Measurements from ENCODE around the gene TMEM163.

TMEM163 gene

GRCh38 chr2:134693359-134694330 is 25.2 kb downstream of the TMEM163 start:
- DNase-seq (ENCODE audit: low read depth in 2 of 2): no peak

GRCh38 chr2:134692499-134692898 is 26.3 kb downstream of the TMEM163 start:
- no peak for DNase-seq (ENCODE audit: low read depth in 2 of 2)

- DNase-seq (ENCODE audit: low read depth in 2 of 2): no peak
Measured at GRCh38 chr2:134690629-134691215, 28.1 kb downstream of the TMEM163 start.

- no peak for DNase-seq (ENCODE audit: low read depth in 2 of 2)
Measured at GRCh38 chr2:134689315-134689714, 29.5 kb downstream of the TMEM163 start.

GRCh38 chr2:134685967-134686366 is 32.8 kb downstream of the TMEM163 start:
- DNase-seq (ENCODE audit: low read depth in 2 of 2): no peak

- no peak for DNase-seq (ENCODE audit: low read depth in 2 of 2)
Measured at GRCh38 chr2:134683561-134684112, 35.2 kb downstream of the TMEM163 start.

- DNase-seq (ENCODE audit: low read depth in 2 of 2): no peak
Measured at GRCh38 chr2:134682726-134683125, 36.1 kb downstream of the TMEM163 start.

GRCh38 chr2:134681201-134681600 is 37.6 kb downstream of the TMEM163 start:
- no peak for DNase-seq (ENCODE audit: low read depth in 2 of 2)

- DNase-seq (ENCODE audit: low read depth in 2 of 2): no peak
Measured at GRCh38 chr2:134679745-134680144, 39.1 kb downstream of the TMEM163 start.

GRCh38 chr2:134679294-134679693 is 39.5 kb downstream of the TMEM163 start:
- no peak for DNase-seq (ENCODE audit: low read depth in 2 of 2)

GRCh38 chr2:134677856-134678756 is 40.7 kb downstream of the TMEM163 start:
- DNase-seq (ENCODE audit: low read depth in 2 of 2): no peak

GRCh38 chr2:134676960-134677359 is 41.8 kb downstream of the TMEM163 start:
- DNase-seq (ENCODE audit: low read depth in 2 of 2): no peak

GRCh38 chr2:134675314-134675713 is 43.5 kb downstream of the TMEM163 start:
- DNase-seq (ENCODE audit: low read depth in 2 of 2): no peak

- no peak for DNase-seq (ENCODE audit: low read depth in 2 of 2)
Measured at GRCh38 chr2:134674687-134675086, 44.1 kb downstream of the TMEM163 start.

GRCh38 chr2:134671513-134671912 is 47.3 kb downstream of the TMEM163 start:
- DNase-seq (ENCODE audit: low read depth in 2 of 2): no peak

- DNase-seq (ENCODE audit: low read depth in 2 of 2): no peak
Measured at GRCh38 chr2:134670955-134671354, 47.8 kb downstream of the TMEM163 start.

GRCh38 chr2:134669731-134670669 is 48.8 kb downstream of the TMEM163 start:
- no peak for DNase-seq (ENCODE audit: low read depth in 2 of 2)

- DNase-seq (ENCODE audit: low read depth in 2 of 2): peak in 1 of 2 experiments; percentile 39
Measured at GRCh38 chr2:134668821-134669220, 50.0 kb downstream of the TMEM163 start.

GRCh38 chr2:134667541-134667940 is 51.3 kb downstream of the TMEM163 start:
- DNase-seq (ENCODE audit: low read depth in 2 of 2): no peak

GRCh38 chr2:134667081-134667480 is 51.7 kb downstream of the TMEM163 start:
- DNase-seq (ENCODE audit: low read depth in 2 of 2): no peak
